Gastroesophageal sphincter (tissue), 3 donors: ENCODE data around the gene CLEC4C.

ENCODE experiments used
- POLR2A ChIP-seq, 2 donors: fragments of 450-650 bp; IDR thresholded peaks; one replicate each; pipeline ENCODE4 v1.6.1; 2017; ENCODE audit warnings: antibody characterized with exemption in 2 of 2, mild to moderate bottlenecking in 2 of 2, moderate library complexity in 1 of 2
- TF ChIP-seq, protein P1 (sequence below), 4 experiments: fragments of 200-600 bp in 2 of 4; fragments of 450-650 bp in 2 of 4; sonication (generic) in 1 of 4; IDR thresholded peaks; one replicate each; pipeline ENCODE4 v1.5.1; 2017 to 2019; ENCODE audit warnings: antibody characterized with exemption in 4 of 4, mild to moderate bottlenecking in 2 of 4, moderate library complexity in 2 of 4

GRCh38 chr12:7787574-7788293 lies 40.6 kb upstream of the CLEC4C start:
- TF ChIP-seq, protein P1, sequence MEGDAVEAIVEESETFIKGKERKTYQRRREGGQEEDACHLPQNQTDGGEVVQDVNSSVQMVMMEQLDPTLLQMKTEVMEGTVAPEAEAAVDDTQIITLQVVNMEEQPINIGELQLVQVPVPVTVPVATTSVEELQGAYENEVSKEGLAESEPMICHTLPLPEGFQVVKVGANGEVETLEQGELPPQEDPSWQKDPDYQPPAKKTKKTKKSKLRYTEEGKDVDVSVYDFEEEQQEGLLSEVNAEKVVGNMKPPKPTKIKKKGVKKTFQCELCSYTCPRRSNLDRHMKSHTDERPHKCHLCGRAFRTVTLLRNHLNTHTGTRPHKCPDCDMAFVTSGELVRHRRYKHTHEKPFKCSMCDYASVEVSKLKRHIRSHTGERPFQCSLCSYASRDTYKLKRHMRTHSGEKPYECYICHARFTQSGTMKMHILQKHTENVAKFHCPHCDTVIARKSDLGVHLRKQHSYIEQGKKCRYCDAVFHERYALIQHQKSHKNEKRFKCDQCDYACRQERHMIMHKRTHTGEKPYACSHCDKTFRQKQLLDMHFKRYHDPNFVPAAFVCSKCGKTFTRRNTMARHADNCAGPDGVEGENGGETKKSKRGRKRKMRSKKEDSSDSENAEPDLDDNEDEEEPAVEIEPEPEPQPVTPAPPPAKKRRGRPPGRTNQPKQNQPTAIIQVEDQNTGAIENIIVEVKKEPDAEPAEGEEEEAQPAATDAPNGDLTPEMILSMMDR (IDR thresholded peaks at IDR 0.05) = no peak
- no peak for TF ChIP-seq POLR2A (IDR thresholded peaks at IDR 0.05)
